Measurements from ENCODE around the gene CACNA2D1.
"Not testable (repeated sequence)": the region's sequence is repeated elsewhere in the genome, so short reads cannot be mapped to it uniquely, and the experiment has no call there.

CACNA2D1 gene

DNA sequence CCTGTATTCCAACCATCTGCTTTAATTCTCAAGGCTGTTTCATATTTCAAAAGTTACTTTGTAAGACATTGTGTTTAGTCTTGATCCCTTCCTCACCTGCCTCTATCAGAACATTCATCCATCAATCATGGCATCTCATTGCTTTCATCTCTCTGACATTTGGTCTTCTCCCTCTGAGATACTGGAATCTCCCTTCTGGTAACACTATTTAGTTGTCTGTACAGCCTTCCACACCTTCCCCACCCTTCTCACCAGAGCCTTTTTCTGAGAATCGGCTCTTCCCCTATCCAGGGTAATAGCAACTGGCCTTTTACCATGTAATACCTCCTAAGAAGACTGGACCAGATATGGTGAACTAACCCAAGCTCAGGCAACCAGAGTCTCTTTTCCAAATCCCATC is 10.1 kb downstream of the CACNA2D1 start:
- no peak for DNase-seq

- DNase-seq = not testable (repeated sequence)
Measured at GRCh38 chr7:82432743-82433142, 10.8 kb downstream of the CACNA2D1 start.

DNA sequence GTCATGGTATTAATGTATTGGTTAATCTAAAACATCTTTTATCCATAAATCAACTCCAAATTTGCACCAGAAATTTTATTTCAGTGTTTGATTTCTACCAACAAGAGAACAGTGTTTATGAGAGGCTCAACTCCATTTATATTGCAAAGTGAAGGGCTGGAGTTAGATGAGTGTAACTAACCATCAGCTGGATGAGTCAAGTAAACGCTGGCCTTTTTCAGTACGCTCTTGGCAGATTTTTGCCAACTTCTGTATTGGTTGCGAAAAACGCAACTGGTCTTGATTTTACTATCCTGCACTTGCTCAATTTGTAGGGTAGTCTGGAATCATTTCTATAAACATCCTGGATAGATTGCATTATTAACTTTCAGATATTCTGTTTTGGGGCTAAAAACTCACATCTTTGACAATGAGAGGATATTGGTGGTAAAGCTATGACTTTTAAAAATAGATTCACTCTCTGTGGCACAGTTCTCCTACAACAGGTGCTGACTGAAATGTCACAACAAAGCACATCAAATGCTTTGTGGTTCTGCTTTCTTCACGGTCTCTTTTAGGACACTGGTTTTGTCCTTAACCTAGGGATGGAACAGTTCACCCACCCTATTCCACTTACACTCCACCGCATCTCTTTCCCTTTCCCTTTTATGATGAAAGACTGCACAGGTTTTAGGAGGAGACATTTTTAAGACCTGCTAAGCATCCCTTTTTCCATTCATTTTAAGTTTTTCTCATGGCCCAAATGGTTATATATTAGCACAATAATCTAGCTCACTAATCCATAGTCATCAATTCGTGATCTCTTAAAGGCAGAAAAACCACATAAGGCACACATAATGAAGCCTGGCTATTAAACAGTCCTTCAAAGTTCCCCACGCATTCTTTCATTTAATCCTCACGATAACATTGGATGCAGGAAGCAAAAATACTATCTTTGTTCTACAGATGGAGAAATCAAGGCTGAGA is 12.8 kb downstream of the CACNA2D1 start:
- DNase-seq = no peak

DNA sequence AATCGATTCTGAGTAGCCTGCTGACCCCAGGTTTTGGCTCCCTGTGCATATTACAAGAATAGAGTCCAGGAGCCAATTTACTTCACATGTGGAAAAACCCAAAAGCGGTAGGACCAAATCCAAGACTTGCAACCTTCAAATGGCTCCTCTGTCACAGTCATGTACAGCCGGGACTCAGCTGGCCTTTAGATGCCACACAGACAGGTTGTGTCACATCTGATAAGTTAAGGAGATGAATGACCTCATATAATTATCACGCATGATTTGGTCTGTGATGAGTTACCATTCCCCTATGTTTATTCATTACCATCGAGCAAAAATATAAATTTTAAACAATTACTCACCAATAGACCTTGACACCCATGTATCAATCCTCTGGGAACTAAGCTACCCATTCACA is 14.2 kb downstream of the CACNA2D1 start:
- DNase-seq = no peak

DNA sequence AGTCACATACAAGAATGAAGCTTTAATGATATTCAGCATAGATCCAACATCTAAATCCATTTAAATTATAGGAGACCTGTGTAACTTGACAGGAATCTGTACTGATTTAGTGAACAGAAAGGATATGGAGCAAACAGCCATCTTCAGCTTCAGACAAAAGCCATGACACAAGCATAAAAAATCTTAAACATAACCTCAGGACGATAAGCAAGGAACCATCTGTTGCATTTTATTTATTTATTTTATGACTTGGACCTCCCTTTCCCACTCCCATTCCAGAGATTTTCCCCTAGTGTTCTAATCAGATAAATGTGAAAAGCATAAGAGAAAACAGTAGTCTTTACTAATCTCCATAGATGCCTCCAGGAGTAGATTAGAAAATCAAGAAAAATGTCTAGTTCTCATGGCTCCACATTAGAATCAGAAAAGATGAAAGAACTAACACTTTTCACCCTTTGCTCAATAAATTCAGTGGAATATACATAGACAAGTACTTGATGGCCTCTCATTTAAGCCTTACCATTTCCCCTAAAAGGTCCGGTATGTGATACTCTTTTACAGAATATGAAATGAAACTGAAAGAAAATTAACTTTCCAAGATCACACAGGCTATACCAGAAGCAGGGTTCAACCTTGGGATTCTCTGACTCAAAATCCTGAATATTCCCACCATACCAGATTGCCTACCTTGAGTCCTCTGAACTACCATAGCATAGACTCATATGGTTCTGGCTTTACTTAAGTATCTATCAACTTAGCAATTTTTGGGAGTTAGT is 15.2 kb downstream of the CACNA2D1 start:
- DNase-seq = no peak

GRCh38 chr7:82423446-82423845 is 20.1 kb downstream of the CACNA2D1 start:
- no peak for DNase-seq

DNA sequence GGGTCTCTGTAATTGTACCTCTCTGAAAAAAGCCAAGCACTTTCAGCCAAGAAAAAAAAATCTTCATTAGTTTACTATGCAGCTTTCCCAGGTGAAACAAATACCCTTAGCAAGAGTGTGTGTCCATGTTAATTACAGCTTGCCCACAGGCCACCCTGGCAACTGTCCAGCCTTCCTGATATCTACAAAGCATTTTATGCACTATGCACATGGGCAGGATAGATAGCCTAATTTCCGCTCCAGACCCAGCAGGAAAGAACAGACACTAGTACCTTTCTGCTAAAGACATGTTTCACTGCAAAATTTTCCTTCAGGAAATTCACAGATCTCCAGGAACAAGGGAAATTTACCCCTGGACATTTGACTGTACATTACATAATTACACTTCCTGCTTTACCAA is 24.4 kb downstream of the CACNA2D1 start:
- DNase-seq = no peak

DNA sequence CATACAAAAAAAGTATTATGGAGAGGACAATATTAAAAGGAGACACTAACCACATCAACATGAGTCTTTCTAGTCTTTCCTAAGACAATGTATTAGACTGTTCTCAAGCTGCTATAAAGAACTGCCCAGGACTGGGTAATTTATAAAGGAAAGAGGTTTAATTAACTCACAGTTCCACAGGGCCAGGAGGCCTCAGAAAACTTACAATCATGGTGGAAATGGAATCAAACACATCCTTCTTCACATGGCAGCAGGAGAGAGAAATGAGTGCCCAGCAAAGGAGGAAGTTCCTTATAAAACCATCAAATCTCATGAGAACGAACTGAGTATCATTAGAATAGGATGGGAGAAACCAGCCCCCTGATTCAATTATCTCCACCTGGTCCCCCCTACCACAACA is 25.7 kb downstream of the CACNA2D1 start:
- DNase-seq = no peak

DNA sequence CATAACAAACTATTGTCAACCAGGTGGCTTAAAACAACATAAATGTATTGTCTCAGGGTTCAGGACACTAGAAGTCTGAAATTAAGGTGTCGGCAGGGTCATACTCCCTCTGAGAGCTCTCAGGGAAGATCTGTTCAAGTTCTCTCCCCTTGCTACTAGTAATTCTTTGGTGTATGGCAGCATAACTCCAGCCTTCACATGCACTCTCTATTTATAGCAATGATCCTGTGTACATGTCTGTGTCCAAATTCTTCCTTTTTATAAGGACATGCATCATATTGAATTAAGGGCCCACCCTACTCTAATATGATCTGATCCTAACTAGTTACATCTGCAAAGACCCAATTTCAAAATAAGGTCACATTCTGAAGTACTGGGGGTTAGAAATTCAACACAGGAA is 27.2 kb downstream of the CACNA2D1 start:
- no peak for DNase-seq

- no peak for DNase-seq
Measured at GRCh38 chr7:82414389-82414788, 29.2 kb downstream of the CACNA2D1 start.

DNA sequence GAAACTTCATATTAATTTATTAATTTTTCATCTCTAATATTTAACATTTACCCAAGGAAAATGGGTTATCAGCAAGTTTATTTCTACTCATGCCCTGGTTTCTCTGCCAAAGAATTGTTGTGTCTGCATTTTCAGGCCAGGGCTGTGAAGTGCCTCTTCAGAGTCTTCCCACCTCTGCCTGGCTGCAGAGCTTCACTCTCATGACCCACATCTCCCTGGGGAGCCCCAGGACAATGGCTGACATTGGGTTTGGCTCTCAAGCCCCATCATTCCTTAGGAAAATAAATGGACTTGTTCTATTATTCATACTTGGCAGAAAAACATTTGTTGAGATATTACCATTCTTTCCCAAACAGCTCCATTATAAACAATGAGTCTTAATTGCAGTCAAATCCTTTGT is 30.3 kb downstream of the CACNA2D1 start:
- no peak for DNase-seq

- DNase-seq = no peak
Measured at GRCh38 chr7:82411732-82412131, 31.8 kb downstream of the CACNA2D1 start.

DNA sequence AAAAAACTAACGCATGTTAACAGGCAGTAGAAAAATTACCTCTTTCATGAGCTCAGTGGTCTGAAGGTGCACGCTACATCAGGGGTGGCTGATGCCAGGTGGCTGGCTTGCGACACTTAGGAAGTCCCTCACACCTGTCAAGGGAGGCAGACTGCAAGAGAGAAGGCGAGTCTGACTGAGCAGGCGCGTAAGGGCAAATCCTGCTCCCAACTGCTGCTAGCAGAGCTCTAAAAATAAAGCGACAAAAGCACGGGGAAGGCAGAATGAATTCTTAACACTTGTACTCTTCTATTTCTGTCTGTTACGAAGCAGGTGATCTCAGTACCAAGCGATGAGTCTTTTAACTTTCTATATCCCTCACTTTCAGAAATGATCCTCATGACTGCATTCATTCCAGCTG is 33.1 kb downstream of the CACNA2D1 start:
- no peak for DNase-seq

- DNase-seq = no peak
Measured at GRCh38 chr7:82406937-82407336, 36.6 kb downstream of the CACNA2D1 start.

DNA sequence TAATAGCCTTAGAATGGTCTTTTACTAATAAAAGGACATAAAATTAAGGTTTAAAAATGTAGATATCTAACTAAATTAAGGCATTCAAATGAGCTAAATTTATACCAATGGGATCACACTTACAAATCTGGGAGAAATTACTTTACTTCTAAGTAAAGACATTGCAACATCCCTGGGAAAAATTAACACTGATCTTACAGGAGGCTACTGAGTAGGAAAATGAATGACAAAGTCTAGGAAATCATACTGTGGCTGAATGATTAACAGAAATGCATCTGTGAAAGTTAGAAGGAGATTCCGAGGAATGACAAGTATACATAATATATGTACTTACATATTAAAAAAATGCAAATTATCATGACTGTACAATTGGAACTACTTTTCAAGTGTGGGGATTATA is 38.3 kb downstream of the CACNA2D1 start:
- no peak for DNase-seq

DNA sequence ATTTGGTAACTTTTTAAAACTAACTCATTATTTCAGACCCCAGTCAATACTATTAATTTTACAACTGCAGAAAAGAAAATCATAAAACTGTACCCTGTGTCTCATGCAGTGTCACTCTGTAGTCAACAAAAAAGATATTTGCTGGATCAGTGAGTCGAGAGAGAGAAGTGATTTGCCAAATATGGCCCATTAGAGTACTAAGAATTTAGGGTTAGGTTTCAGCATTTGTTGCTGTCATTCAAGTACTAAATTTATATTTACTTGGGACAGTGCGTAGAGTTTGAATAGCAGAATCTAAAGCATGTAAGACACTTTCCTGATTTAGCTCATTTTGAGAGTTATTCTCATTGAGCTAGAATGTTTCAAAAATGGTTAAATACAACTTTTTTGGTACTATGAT is 38.9 kb downstream of the CACNA2D1 start:
- DNase-seq = no peak

- no peak for DNase-seq
Measured at GRCh38 chr7:82404094-82404493, 39.5 kb downstream of the CACNA2D1 start.

GRCh38 chr7:82397879-82398524 is 45.6 kb downstream of the CACNA2D1 start:
- no peak for DNase-seq

- no peak for DNase-seq
Measured at GRCh38 chr7:82396343-82396742, 47.2 kb downstream of the CACNA2D1 start.

- DNase-seq = no peak
Measured at GRCh38 chr7:82395147-82395546, 48.4 kb downstream of the CACNA2D1 start.

DNA sequence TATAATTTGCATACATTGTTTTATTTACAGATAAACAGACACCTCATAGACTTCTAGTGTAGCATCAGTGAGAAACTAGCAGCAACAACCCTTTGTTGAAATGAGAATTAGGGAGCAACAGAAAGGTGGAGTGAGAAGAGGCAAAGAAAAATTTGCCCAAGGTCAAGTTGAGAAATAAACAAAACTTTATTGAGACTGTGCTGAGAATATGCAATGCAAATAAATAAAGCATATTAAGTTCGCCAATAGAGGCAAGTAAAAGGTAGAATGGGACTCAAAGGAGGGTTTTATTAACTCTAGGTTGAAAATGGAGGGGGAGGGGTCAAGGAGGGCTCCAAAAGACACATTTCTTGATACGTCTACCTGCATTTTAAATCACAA is 49.7 kb downstream of the CACNA2D1 start:
- DNase-seq = no peak

DNA sequence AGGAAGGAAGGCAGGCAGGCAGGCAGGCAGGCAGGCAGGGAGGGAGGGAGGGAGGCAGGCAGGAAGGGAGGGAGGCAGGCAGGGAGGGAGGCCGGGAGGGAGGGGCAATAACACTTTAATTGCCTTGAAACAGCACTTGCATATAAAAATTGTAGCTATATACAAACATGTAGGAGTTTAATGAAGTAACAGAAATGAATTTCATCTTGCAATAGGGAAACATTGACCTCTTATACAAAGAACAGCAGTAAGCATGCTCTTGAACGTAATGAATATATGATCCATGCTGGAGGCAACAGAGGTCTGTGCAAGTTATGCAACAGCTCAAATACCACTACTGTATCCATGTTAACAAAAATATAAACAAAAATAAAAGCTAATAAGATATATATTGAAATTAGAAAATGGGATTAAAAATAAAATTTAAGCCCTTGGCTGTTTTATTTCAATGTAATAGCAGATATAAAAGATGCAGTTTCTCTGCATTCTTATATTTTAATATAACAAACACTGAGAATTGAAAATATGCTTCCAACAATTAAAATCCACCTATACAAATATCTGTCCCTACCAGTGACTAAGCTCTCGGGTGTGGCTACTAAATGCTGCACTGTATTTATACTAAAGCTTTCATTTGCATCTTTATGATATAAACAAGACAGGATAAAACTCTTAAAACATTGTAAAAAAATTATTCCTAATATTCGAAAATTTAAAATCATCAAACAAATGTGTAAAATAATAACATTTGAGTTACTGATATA is 50.3 kb downstream of the CACNA2D1 start:
- no peak for DNase-seq

DNA sequence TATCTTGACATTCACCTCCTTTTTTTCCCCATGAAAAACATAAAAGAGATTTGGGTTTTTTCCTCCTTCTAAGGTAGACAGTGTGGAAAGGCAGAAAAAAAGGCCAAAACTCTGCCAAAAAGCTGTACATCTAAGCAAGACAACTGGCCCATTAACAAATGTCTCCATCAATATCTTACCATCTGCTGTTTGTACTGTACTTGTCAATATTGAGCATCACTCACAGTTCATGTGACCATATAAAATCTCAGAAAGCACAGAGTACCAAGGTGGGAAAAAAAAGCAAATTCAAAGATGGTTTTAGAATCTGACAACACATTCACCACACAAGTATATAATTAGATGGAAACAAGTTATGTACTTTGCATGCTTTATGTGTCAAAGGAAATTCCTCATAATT is 52.6 kb downstream of the CACNA2D1 start:
- DNase-seq = no peak

Data from GDM1 (cell line).